Neural cell (in vitro differentiated cells): ENCODE results near the gene POLK. TPM values are rescaled to one million over a fixed set of nuclear protein-coding genes. Genes with fewer than 3 reads are reported as not detected.

Source experiments
- H2AFZ ChIP-seq: fragments of 200-600, 300-800 bp; sonication (generic), shearing (Covaris generic); 2 replicates; pipeline ENCODE4 v1.6.0; 2014; ENCODE audit warnings: low read depth, mild to moderate bottlenecking, antibody characterized with exemption, low read length, moderate library complexity
- H3F3A ChIP-seq: fragments of 200-600 bp; shearing (Covaris generic); 2 replicates; pipeline ENCODE4 v1.6.1; 2016; ENCODE audit warnings: mild to moderate bottlenecking, moderate library complexity, mixed read lengths, antibody characterized with exemption, low read length; ENCODE audit not compliant: insufficient read depth, poor library complexity, severe bottlenecking
- H3K27ac ChIP-seq: fragments of 200-600, 300-800 bp; sonication (generic), shearing (Covaris generic); 2 replicates; pipeline ENCODE4 v1.5.1; 2014; ENCODE audit warnings: mild to moderate bottlenecking, low read length, moderate library complexity
- H3K27me3 ChIP-seq: fragments of 300-800, 200-600 bp; sonication (generic), shearing (Covaris generic); 2 replicates; pipeline ENCODE4 v1.6.0; 2014; ENCODE audit warnings: mild to moderate bottlenecking, low read depth, low read length, moderate library complexity; ENCODE audit not compliant: insufficient read depth
- H3K36me3 ChIP-seq: fragments of 300-800, 200-600 bp; sonication (generic), shearing (Covaris generic); 2 replicates; pipeline ENCODE4 v1.5.1; 2014; ENCODE audit warnings: mild to moderate bottlenecking, antibody characterized with exemption, low read length, moderate library complexity; ENCODE audit not compliant: insufficient read depth
- H3K4me2 ChIP-seq: fragments of 300-800, 200-600 bp; sonication (generic), shearing (Covaris generic); 2 replicates; pipeline ENCODE4 v1.6.0; 2014; ENCODE audit warnings: mild to moderate bottlenecking, low read length
- H3K4me3 ChIP-seq: fragments of 300-800, 200-600 bp; sonication (generic), shearing (Covaris generic); 2 replicates; pipeline ENCODE4 v1.5.1; 2014; ENCODE audit warnings: mild to moderate bottlenecking, low read length, moderate library complexity
- H3K79me2 ChIP-seq: fragments of 200-600 bp; shearing (Covaris generic); replicated peaks from 2 replicates; pipeline ENCODE4 v1.6.0; 2014; ENCODE audit warnings: mild to moderate bottlenecking, low read length, moderate library complexity; ENCODE audit not compliant: insufficient read depth
- H3K9ac ChIP-seq: fragments of 300-800, 200-600 bp; sonication (generic), shearing (Covaris generic); 2 replicates; pipeline ENCODE4 v1.6.1; 2016; ENCODE audit warnings: mild to moderate bottlenecking, low read length, mixed read lengths
- H3K9me2 ChIP-seq: fragments of 200-600 bp; shearing (Covaris generic); 2 replicates; pipeline ENCODE4 v1.6.1; 2016; ENCODE audit warnings: mild to moderate bottlenecking, low read length, mixed read lengths; ENCODE audit not compliant: insufficient read depth
- H3K9me3 ChIP-seq: fragments of 200-600, 300-800 bp; sonication (generic), shearing (Covaris generic); 2 replicates; pipeline ENCODE4 v1.6.1; 2016; ENCODE audit warnings: mild to moderate bottlenecking, mixed run types, low read length, moderate library complexity, mixed read lengths
- H4K20me1 ChIP-seq: fragments of 200-600 bp; shearing (Covaris generic); 2 replicates; pipeline ENCODE4 v1.6.1; 2016; ENCODE audit warnings: mild to moderate bottlenecking, mixed run types; ENCODE audit not compliant: insufficient read depth
- CTCF ChIP-seq: fragments of 450-650 bp; IDR thresholded peaks from 2 replicates; pipeline ENCODE4 v1.5.1; 2014; ENCODE audit warnings: antibody characterized with exemption, mild to moderate bottlenecking, moderate library complexity; ENCODE audit not compliant: poor library complexity, severe bottlenecking
- EP300 ChIP-seq: fragments of 450-650 bp; conservative IDR thresholded peaks from 2 replicates; pipeline ENCODE4 v1.6.1; 2014; ENCODE audit warnings: antibody characterized with exemption, mild to moderate bottlenecking, moderate library complexity; ENCODE audit not compliant: poor library complexity, severe bottlenecking
- EZH2 ChIP-seq: fragments of 200-600, 300-800 bp; shearing (Covaris generic), sonication (generic); IDR thresholded peaks from 2 replicates; pipeline ENCODE4 v1.6.1; 2014; ENCODE audit warnings: antibody characterized with exemption, low read length, borderline replicate concordance, mild to moderate bottlenecking; ENCODE audit not compliant: insufficient read depth, poor library complexity, severe bottlenecking
- MXI1 ChIP-seq: fragments of 450-650 bp; conservative IDR thresholded peaks from 2 replicates; pipeline ENCODE4 v1.6.1; 2014; ENCODE audit warnings: antibody characterized with exemption, mild to moderate bottlenecking; ENCODE audit not compliant: poor library complexity, severe bottlenecking
- POLR2AphosphoS5 ChIP-seq: IDR thresholded peaks from 2 replicates; pipeline ENCODE4 v1.6.1; 2012
- RAD21 ChIP-seq: fragments of 450-650 bp; conservative IDR thresholded peaks from 2 replicates; pipeline ENCODE4 v1.6.1; 2014; ENCODE audit warnings: antibody characterized with exemption, mild to moderate bottlenecking, moderate library complexity
- SMC3 ChIP-seq: fragments of 450-650 bp; conservative IDR thresholded peaks from 2 replicates; pipeline ENCODE4 v1.6.1; 2014; ENCODE audit warnings: antibody characterized with exemption, mild to moderate bottlenecking, moderate library complexity; ENCODE audit not compliant: poor library complexity
- TAF1 ChIP-seq: IDR thresholded peaks from 2 replicates; pipeline ENCODE4 v1.6.1; 2012; ENCODE audit warnings: low read depth
- polyA plus RNA-seq: library from polyadenylated mRNA; depleted of rRNA; stranded (reverse); fragments of >200 nt; gene quantifications from 2 replicates; pipeline ENCODE4 v1.2.3, GENCODE V29; 2014
- TF ChIP-seq, protein P1 (sequence below): IDR thresholded peaks from 2 replicates; pipeline ENCODE4 v1.6.1; 2012; ENCODE audit warnings: borderline replicate concordance

Gene POLK
- polyA plus RNA-seq, 1 donor from 2014 or later = 36.4 TPM

GRCh38 chr5:75640395-75640794 lies 128.7 kb downstream of the POLK start:
- no peaks in the 10 kb centered on the region for H3K9me3 ChIP-seq
- H3K27me3 ChIP-seq = no peaks in the 10 kb centered on the region
- TF ChIP-seq EZH2 (no peak), EP300 (no peak), SMC3 (no peak), MXI1 (no peak), CTCF (no peak), TAF1 (no peak), RAD21 (no peak), POLR2AphosphoS5 (no peak)
- TF ChIP-seq, protein P1, sequence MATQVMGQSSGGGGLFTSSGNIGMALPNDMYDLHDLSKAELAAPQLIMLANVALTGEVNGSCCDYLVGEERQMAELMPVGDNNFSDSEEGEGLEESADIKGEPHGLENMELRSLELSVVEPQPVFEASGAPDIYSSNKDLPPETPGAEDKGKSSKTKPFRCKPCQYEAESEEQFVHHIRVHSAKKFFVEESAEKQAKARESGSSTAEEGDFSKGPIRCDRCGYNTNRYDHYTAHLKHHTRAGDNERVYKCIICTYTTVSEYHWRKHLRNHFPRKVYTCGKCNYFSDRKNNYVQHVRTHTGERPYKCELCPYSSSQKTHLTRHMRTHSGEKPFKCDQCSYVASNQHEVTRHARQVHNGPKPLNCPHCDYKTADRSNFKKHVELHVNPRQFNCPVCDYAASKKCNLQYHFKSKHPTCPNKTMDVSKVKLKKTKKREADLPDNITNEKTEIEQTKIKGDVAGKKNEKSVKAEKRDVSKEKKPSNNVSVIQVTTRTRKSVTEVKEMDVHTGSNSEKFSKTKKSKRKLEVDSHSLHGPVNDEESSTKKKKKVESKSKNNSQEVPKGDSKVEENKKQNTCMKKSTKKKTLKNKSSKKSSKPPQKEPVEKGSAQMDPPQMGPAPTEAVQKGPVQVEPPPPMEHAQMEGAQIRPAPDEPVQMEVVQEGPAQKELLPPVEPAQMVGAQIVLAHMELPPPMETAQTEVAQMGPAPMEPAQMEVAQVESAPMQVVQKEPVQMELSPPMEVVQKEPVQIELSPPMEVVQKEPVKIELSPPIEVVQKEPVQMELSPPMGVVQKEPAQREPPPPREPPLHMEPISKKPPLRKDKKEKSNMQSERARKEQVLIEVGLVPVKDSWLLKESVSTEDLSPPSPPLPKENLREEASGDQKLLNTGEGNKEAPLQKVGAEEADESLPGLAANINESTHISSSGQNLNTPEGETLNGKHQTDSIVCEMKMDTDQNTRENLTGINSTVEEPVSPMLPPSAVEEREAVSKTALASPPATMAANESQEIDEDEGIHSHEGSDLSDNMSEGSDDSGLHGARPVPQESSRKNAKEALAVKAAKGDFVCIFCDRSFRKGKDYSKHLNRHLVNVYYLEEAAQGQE = no peak

GRCh38 chr5:75640826-75641225 lies 129.1 kb downstream of the POLK start:
- H3K9me3 ChIP-seq = no peaks in the 10 kb centered on the region
- no peaks in the 10 kb centered on the region for H3F3A ChIP-seq
- TF ChIP-seq EP300 = no peak
- TF ChIP-seq EZH2 = no peak
- TF ChIP-seq, protein P1 = no peak
- TF ChIP-seq MXI1 = no peak
- no peak for TF ChIP-seq SMC3
- no peak for TF ChIP-seq POLR2AphosphoS5
- no peak for TF ChIP-seq CTCF
- TF ChIP-seq RAD21 = no peak
- H3K27ac ChIP-seq = no peak overlapping the region
- H3K36me3 ChIP-seq = no peaks in the 10 kb centered on the region
- H3K27me3 ChIP-seq = no peaks in the 10 kb centered on the region
- H2AFZ ChIP-seq = no peak overlapping the region
- no peaks in the 10 kb centered on the region for H4K20me1 ChIP-seq
- H3K9me2 ChIP-seq = no peaks in the 10 kb centered on the region
- H3K79me2 ChIP-seq = no peaks in the 10 kb centered on the region
- no peak overlapping the region for H3K4me2 ChIP-seq
- no peak overlapping the region for H3K4me3 ChIP-seq
- H3K9ac ChIP-seq = no peak overlapping the region

More at GRCh38 chr5:75640395-75640794, 128.7 kb downstream of the POLK start:
- Histone ChIP-seq H3K4me2 (no peak overlapping the region), H4K20me1 (no peaks in the 10 kb centered on the region), H3K9me2 (no peaks in the 10 kb centered on the region), H3K4me3 (no peak overlapping the region), H3K27ac (no peak overlapping the region), H2AFZ (no peak overlapping the region), H3K9ac (no peak overlapping the region), H3F3A (no peaks in the 10 kb centered on the region), H3K36me3 (no peaks in the 10 kb centered on the region), H3K79me2 (no peaks in the 10 kb centered on the region)
